Endothelial cell of umbilical vein (primary cell): ENCODE data around the gene PALD1.

ENCODE experiments used
- EZH2 ChIP-seq: IDR thresholded peaks from 2 replicates; pipeline ENCODE4 v1.6.1; 2012; ENCODE audit warnings: borderline replicate concordance, low read depth, mild to moderate bottlenecking, moderate library complexity, low read length, inconsistent platforms; ENCODE audit not compliant: severe bottlenecking
- FOS ChIP-seq: IDR thresholded peaks from 2 replicates; pipeline ENCODE4 v1.6.1; 2011; ENCODE audit warnings: mild to moderate bottlenecking, low read length, moderate library complexity, borderline replicate concordance; ENCODE audit not compliant: insufficient read depth
- GATA2 ChIP-seq: IDR thresholded peaks from 2 replicates; pipeline ENCODE4 v1.7.0; 2011; ENCODE audit warnings: low read depth, mild to moderate bottlenecking, moderate library complexity, mixed read lengths, low read length; ENCODE audit not compliant: insufficient read length, insufficient read depth
- POLR2A ChIP-seq: IDR thresholded peaks from 2 replicates; pipeline ENCODE4 v1.6.1; 2012; ENCODE audit warnings: low read depth, mild to moderate bottlenecking, control low read depth, low read length
- POLR2AphosphoS5 ChIP-seq: IDR thresholded peaks from 2 replicates; pipeline ENCODE4 v1.6.1; 2012; ENCODE audit warnings: low read depth, mild to moderate bottlenecking, control low read depth, low read length, moderate library complexity; ENCODE audit not compliant: insufficient read depth
- TF ChIP-seq, protein P1 (sequence below), 2 donors: IDR thresholded peaks; 1 replicate in 1 of 2; 2 replicates in 1 of 2; pipeline ENCODE4 v1.5.1; 2011; ENCODE audit warnings: low read length in 2 of 2, mild to moderate bottlenecking in 2 of 2, moderate library complexity in 2 of 2, control low read depth in 1 of 2, inconsistent platforms in 1 of 2, low read depth in 1 of 2; ENCODE audit not compliant: insufficient read depth in 1 of 2; ENCODE audit errors: extremely low read depth in 1 of 2
- TF ChIP-seq, protein P2 (sequence below): IDR thresholded peaks from 2 replicates; pipeline ENCODE4 v1.6.1; 2011; ENCODE audit not compliant: insufficient read depth, insufficient read length

DNA sequence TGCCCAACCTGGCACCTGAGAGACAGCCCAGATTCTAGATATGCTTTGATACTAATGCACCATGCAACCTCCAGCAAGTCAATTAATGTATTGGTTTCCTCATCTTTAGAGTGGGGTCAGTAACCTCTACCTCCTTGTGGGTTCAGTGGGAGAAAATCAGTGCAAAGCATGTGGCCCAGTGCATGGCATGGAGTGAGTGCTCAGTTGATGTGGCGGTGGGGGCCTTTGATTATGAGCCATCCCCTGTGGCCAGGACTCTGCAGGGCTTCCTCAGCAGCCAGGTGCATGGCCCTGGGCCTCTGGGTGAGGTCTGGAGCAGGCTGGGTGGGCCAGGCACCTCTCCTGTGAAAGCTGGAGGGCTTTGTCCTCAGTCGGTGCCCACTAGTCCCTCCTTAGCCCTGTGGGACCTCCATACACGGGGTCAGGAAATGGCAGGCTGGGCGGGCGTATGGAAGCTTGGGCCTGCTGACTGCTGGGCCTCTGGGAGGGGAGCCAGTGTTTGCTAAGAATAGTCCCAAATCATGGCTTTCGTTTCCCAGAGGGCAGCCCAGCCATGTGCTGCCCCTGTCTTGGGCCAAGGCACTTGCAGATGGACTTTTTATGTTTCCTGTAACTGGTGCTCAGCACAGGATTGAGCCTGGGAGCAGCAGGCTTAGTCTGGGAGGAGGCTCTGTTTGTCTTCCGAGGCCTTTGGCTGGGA is 3.4 kb downstream of the PALD1 start:
- no peak for TF ChIP-seq POLR2A
- TF ChIP-seq, protein P1, sequence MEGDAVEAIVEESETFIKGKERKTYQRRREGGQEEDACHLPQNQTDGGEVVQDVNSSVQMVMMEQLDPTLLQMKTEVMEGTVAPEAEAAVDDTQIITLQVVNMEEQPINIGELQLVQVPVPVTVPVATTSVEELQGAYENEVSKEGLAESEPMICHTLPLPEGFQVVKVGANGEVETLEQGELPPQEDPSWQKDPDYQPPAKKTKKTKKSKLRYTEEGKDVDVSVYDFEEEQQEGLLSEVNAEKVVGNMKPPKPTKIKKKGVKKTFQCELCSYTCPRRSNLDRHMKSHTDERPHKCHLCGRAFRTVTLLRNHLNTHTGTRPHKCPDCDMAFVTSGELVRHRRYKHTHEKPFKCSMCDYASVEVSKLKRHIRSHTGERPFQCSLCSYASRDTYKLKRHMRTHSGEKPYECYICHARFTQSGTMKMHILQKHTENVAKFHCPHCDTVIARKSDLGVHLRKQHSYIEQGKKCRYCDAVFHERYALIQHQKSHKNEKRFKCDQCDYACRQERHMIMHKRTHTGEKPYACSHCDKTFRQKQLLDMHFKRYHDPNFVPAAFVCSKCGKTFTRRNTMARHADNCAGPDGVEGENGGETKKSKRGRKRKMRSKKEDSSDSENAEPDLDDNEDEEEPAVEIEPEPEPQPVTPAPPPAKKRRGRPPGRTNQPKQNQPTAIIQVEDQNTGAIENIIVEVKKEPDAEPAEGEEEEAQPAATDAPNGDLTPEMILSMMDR (IDR thresholded peaks at IDR 0.05; ENCODE audit: extremely low read depth in 1 of 2, insufficient read depth in 1 of 2, low read depth in 1 of 2, low read length in 2 of 2), result no peak
- TF ChIP-seq POLR2AphosphoS5, result no peak
- TF ChIP-seq, protein P2, sequence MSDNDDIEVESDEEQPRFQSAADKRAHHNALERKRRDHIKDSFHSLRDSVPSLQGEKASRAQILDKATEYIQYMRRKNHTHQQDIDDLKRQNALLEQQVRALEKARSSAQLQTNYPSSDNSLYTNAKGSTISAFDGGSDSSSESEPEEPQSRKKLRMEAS, result peak; percentile 55
- no peak for TF ChIP-seq GATA2
- TF ChIP-seq EZH2, result no peak
- TF ChIP-seq FOS, result no peak
